Neural progenitor cell (in vitro differentiated cells): Measurements from ENCODE around the gene NKAIN2. TPM values are rescaled to one million over a fixed set of nuclear protein-coding genes. Genes with fewer than 3 reads are reported as not detected.

Experiments
- DNase-seq: peaks from one replicate; pipeline ENCODE4 v3.0.0-alpha.2; 2016; ENCODE audit warnings: low spot score
- H2AFZ ChIP-seq: fragments of 200-600 bp; sonication (generic); replicated peaks from 2 replicates; pipeline ENCODE4 v1.6.1; 2016; ENCODE audit warnings: antibody characterized with exemption
- H3F3A ChIP-seq: fragments of 200-600 bp; sonication (generic); 2 replicates; pipeline ENCODE4 v1.6.1; 2016; ENCODE audit warnings: antibody characterized with exemption, low read depth
- H3K27ac ChIP-seq: fragments of 200-600 bp; sonication (generic); 2 replicates; pipeline ENCODE4 v1.5.1; 2016; ENCODE audit warnings: mild to moderate bottlenecking
- H3K27me3 ChIP-seq: fragments of 200-600 bp; sonication (generic); 2 replicates; pipeline ENCODE4 v1.6.1; 2016; ENCODE audit warnings: mild to moderate bottlenecking, moderate library complexity
- H3K36me3 ChIP-seq: fragments of 200-600 bp; sonication (generic); 2 replicates; pipeline ENCODE4 v1.5.1; 2016
- H3K4me1 ChIP-seq: fragments of 200-600 bp; sonication (generic); 2 replicates; pipeline ENCODE4 v1.6.1; 2016; ENCODE audit warnings: mixed run types
- H3K4me2 ChIP-seq: fragments of 200-600 bp; sonication (generic); 2 replicates; pipeline ENCODE4 v1.6.1; 2016
- H3K4me3 ChIP-seq: fragments of 200-600 bp; sonication (generic); 2 replicates; pipeline ENCODE4 v1.5.1; 2016
- H3K79me2 ChIP-seq: fragments of 200-600 bp; sonication (generic); 2 replicates; pipeline ENCODE4 v1.6.1; 2016; ENCODE audit warnings: low read depth
- H3K9ac ChIP-seq: fragments of 200-600 bp; sonication (generic); 2 replicates; pipeline ENCODE4 v1.6.1; 2016
- H3K9me3 ChIP-seq: fragments of 200-600 bp; sonication (generic); 2 replicates; pipeline ENCODE4 v1.5.1; 2016; ENCODE audit warnings: low read depth
- H4K20me1 ChIP-seq: fragments of 200-600 bp; sonication (generic); 2 replicates; pipeline ENCODE4 v1.6.1; 2016; ENCODE audit warnings: low read depth
- H3K27ac Mint-ChIP-seq: 3 replicates; pipeline ENCODE4 v1.8.0; 2021; ENCODE audit warnings: mixed read lengths
- H3K27me3 Mint-ChIP-seq: 2 replicates; pipeline ENCODE4 v1.8.0; 2022; ENCODE audit warnings: low read depth, mild to moderate bottlenecking, inconsistent platforms, moderate library complexity, mixed read lengths; ENCODE audit not compliant: insufficient read depth
- H3K36me3 Mint-ChIP-seq: 3 replicates; pipeline ENCODE4 v1.8.0; 2021; ENCODE audit warnings: mixed read lengths
- H3K4me1 Mint-ChIP-seq: 3 replicates; pipeline ENCODE4 v1.8.0; 2021; ENCODE audit warnings: mixed read lengths
- H3K4me3 Mint-ChIP-seq: 3 replicates; pipeline ENCODE4 v1.8.0; 2021; ENCODE audit warnings: mild to moderate bottlenecking, moderate library complexity, mixed read lengths
- H3K9me3 Mint-ChIP-seq: 3 replicates; pipeline ENCODE4 v1.8.0; 2020; ENCODE audit warnings: mixed read lengths
- EZH2 ChIP-seq: fragments of 200-600 bp; sonication (generic); IDR thresholded peaks from 2 replicates; pipeline ENCODE4 v1.6.1; 2017; ENCODE audit warnings: antibody characterized with exemption, mild to moderate bottlenecking, moderate library complexity
- EZH2phosphoT487 ChIP-seq: fragments of 200-600 bp; sonication (generic); IDR thresholded peaks from 2 replicates; pipeline ENCODE4 v1.6.1; 2017; ENCODE audit warnings: antibody characterized with exemption
- total RNA-seq: library from RNA; depleted of rRNA; stranded (reverse); fragments of >200 nt; gene quantifications from 2 replicates; pipeline ENCODE4 v1.2.3, GENCODE V29; 2015; ENCODE audit warnings: low replicate concordance
- TF ChIP-seq, protein P1 (sequence below): fragments of 200-600 bp; sonication (generic); IDR thresholded peaks from 2 replicates; pipeline ENCODE4 v1.5.1; 2017; ENCODE audit warnings: antibody characterized with exemption, mild to moderate bottlenecking

NKAIN2 gene
- total RNA-seq, 1 donor from 2014 or later: 0.45 TPM

DNA sequence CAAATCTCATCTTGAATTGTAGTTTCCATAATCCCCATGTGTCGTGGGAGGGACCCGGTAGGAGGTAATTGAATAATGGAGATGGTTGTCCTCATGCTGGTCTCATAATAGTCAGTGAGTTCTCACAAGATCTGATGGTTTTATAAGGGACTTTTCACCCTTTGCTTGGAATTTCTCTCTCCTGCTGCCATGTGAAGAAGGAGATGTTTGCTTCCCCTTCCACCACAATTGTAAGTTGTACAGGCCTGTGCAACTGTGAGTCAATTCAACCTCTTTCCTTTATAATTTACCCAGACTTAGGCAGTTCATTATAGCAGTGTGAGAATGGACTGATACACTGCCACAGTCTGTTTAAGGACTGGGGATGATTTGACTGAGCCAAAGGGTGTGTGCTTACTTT, 44.7 kb downstream of the NKAIN2 start:
- peaks cover 9% of the 10 kb centered on the region for H3K9me3 Mint-ChIP-seq
- no peaks in the 10 kb centered on the region for H3K4me1 ChIP-seq
- H3F3A ChIP-seq: no peaks in the 10 kb centered on the region
- no peak overlapping the region for H3K4me3 ChIP-seq
- H4K20me1 ChIP-seq: no peaks in the 10 kb centered on the region
- H3K27ac ChIP-seq: no peak overlapping the region
- peaks cover 5% of the 10 kb centered on the region for H3K27me3 Mint-ChIP-seq
- no peak overlapping the region for H3K4me2 ChIP-seq
- H3K9ac ChIP-seq: no peak overlapping the region
- H2AFZ ChIP-seq: no peak overlapping the region
- H3K9me3 ChIP-seq: no peaks in the 10 kb centered on the region
- H3K4me3 Mint-ChIP-seq: no peak overlapping the region
- H3K79me2 ChIP-seq: no peaks in the 10 kb centered on the region
- no peaks in the 10 kb centered on the region for H3K36me3 ChIP-seq
- no peaks in the 10 kb centered on the region for H3K36me3 Mint-ChIP-seq
- H3K4me1 Mint-ChIP-seq: no peaks in the 10 kb centered on the region
- H3K27ac Mint-ChIP-seq: no peak overlapping the region
- DNase-seq: no peak
- H3K27me3 ChIP-seq: no peaks in the 10 kb centered on the region
- TF ChIP-seq, protein P1, sequence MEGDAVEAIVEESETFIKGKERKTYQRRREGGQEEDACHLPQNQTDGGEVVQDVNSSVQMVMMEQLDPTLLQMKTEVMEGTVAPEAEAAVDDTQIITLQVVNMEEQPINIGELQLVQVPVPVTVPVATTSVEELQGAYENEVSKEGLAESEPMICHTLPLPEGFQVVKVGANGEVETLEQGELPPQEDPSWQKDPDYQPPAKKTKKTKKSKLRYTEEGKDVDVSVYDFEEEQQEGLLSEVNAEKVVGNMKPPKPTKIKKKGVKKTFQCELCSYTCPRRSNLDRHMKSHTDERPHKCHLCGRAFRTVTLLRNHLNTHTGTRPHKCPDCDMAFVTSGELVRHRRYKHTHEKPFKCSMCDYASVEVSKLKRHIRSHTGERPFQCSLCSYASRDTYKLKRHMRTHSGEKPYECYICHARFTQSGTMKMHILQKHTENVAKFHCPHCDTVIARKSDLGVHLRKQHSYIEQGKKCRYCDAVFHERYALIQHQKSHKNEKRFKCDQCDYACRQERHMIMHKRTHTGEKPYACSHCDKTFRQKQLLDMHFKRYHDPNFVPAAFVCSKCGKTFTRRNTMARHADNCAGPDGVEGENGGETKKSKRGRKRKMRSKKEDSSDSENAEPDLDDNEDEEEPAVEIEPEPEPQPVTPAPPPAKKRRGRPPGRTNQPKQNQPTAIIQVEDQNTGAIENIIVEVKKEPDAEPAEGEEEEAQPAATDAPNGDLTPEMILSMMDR: no peak
- no peak for TF ChIP-seq EZH2phosphoT487
- no peak for TF ChIP-seq EZH2

DNA sequence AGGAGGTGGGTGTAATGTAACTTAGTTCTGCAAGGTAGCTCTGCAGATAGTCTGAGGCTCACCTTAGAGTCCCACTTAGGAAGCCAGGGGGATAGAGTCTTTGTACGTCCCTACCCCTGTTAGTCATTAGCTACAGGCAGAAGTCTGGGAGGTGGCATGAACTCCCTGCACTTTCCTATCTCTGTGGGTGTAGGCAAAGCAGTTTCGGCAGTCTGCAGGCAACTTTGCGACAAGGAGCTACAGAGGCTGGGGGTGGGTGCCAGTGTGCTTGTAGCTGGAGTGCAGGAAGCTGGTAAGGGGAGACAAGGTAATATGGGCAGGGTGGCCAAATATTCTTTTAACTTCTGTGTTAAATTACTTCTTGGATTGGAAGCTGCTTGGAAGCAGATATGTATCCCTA, 45.7 kb downstream of the NKAIN2 start:
- H3F3A ChIP-seq: no peaks in the 10 kb centered on the region
- H3K4me1 Mint-ChIP-seq: no peaks in the 10 kb centered on the region
- H3K4me1 ChIP-seq: no peaks in the 10 kb centered on the region
- H3K36me3 Mint-ChIP-seq: no peaks in the 10 kb centered on the region
- no peak overlapping the region for H2AFZ ChIP-seq
- H3K4me2 ChIP-seq: no peak overlapping the region
- no peaks in the 10 kb centered on the region for H4K20me1 ChIP-seq
- no peaks in the 10 kb centered on the region for H3K79me2 ChIP-seq
- no peak overlapping the region for H3K9ac ChIP-seq
- no peak for DNase-seq
- H3K27me3 ChIP-seq: no peaks in the 10 kb centered on the region
- H3K4me3 Mint-ChIP-seq: no peak overlapping the region
- peaks cover 5% of the 10 kb centered on the region for H3K27me3 Mint-ChIP-seq
- H3K27ac ChIP-seq: no peak overlapping the region
- TF ChIP-seq, protein P1: no peak
- TF ChIP-seq EZH2: no peak
- no peak for TF ChIP-seq EZH2phosphoT487
- no peak overlapping the region for H3K27ac Mint-ChIP-seq
- no peaks in the 10 kb centered on the region for H3K9me3 ChIP-seq
- no peaks in the 10 kb centered on the region for H3K36me3 ChIP-seq
- H3K9me3 Mint-ChIP-seq: peaks cover 4% of the 10 kb centered on the region
- H3K4me3 ChIP-seq: no peak overlapping the region

DNA sequence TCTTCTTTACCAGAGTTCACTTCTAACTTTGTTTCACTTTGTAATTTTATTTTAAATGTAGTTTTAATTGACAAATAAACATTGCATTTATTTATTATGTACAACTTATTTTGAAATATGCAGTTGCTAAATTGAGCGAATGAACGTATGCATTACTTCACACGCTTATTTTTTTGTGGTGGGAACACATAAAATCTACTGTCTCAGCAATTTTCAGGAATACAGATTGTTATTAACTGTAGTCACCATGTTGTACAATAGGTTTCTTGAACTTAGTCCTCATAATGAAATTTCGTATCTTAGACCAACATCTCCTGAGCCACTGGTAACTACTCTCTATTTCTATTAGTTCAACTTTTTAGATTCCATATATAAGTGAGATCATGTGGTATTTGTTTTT, 46.9 kb downstream of the NKAIN2 start:
- Histone ChIP-seq H3K27ac (no peak overlapping the region), H2AFZ (no peak overlapping the region), H3K4me2 (no peak overlapping the region), H4K20me1 (no peaks in the 10 kb centered on the region), H3F3A (no peaks in the 10 kb centered on the region), H3K27me3 (no peaks in the 10 kb centered on the region), H3K36me3 (no peaks in the 10 kb centered on the region), H3K79me2 (no peaks in the 10 kb centered on the region), H3K4me1 (no peaks in the 10 kb centered on the region), H3K4me3 (no peak overlapping the region), H3K9me3 (no peaks in the 10 kb centered on the region), H3K9ac (no peak overlapping the region)
- no peak overlapping the region for H3K4me3 Mint-ChIP-seq
- TF ChIP-seq, protein P1: no peak
- TF ChIP-seq EZH2phosphoT487 (no peak), EZH2 (no peak)
- peaks cover 4% of the 10 kb centered on the region for H3K9me3 Mint-ChIP-seq
- no peak for DNase-seq
- no peak overlapping the region for H3K27ac Mint-ChIP-seq
- H3K27me3 Mint-ChIP-seq: peaks cover 5% of the 10 kb centered on the region
- no peaks in the 10 kb centered on the region for H3K36me3 Mint-ChIP-seq
- H3K4me1 Mint-ChIP-seq: no peaks in the 10 kb centered on the region
